Ovary (tissue), 9 donors: ENCODE measurements around the gene SLC25A42. TPM values are rescaled to one million over a fixed set of nuclear protein-coding genes. Genes with fewer than 3 reads are reported as not detected.
"Not testable (repeated sequence)": the region's sequence is repeated elsewhere in the genome, so short reads cannot be mapped to it uniquely, and the experiment has no call there.

Experiments
- DNase-seq, 5 donors: peaks; one replicate each; pipeline ENCODE4 v3.0.0-alpha.2; 2019 to 2020
- H3K27ac ChIP-seq, 2 donors: fragments of 200-600 bp; one replicate each; pipeline versions ENCODE4 v1.5.1 to v1.8.0; 2019 to 2022
- H3K27me3 ChIP-seq: fragments of 200-600 bp; one replicate; pipeline ENCODE4 v1.8.0; 2022
- H3K36me3 ChIP-seq: fragments of 200-600 bp; sonication (generic); one replicate; pipeline ENCODE4 v1.5.1; 2019
- H3K4me1 ChIP-seq: one replicate; pipeline ENCODE4 v1.8.1; 2013; ENCODE audit warnings: mild to moderate bottlenecking, moderate library complexity; ENCODE audit not compliant: insufficient read depth
- H3K4me3 ChIP-seq: fragments of 200-600 bp; sonication (generic); one replicate; pipeline ENCODE4 v1.5.1; 2017
- H3K9me3 ChIP-seq, 2 donors: fragments of 200-600 bp in 1 of 2; sonication (generic) in 1 of 2; one replicate each; pipeline versions ENCODE4 v1.5.1 to v1.8.1; 2013 to 2019; ENCODE audit warnings: mild to moderate bottlenecking in 1 of 2, moderate library complexity in 1 of 2
- CTCF ChIP-seq, 3 donors: fragments of 450-650 bp in 2 of 3; fragments of 200-600 bp in 1 of 3; IDR thresholded peaks; one replicate each; pipeline versions ENCODE4 v1.5.1 to v1.8.0; 2016 to 2022; ENCODE audit warnings: antibody characterized with exemption in 3 of 3, mild to moderate bottlenecking in 1 of 3
- EP300 ChIP-seq: sonication (generic); formaldehyde crosslinking; IDR thresholded peaks from one replicate; pipeline ENCODE4 v1.6.1; 2017; ENCODE audit warnings: antibody characterized with exemption
- POLR2A ChIP-seq: fragments of 450-650 bp; IDR thresholded peaks from one replicate; pipeline ENCODE4 v1.6.1; 2017; ENCODE audit warnings: antibody characterized with exemption, mild to moderate bottlenecking, moderate library complexity
- WGBS, 3 donors: extraction: QIAGEN DNeasy Blood & Tissue Kit in 1 of 3; methylation state at CpG; one replicate each; pipeline versions ENCODE4 v1.1.5 to v1.1.7; 2013 to 2017; 5-methylcytosine and 5-hydroxymethylcytosine counted together
- intact Hi-C, 4 donors: fragments of 100-400 bp; cut with DNase I; formaldehyde crosslinking; loops; one replicate each; pipeline versions ENCODE4 v1.11.0 to v1.15.1; 2022 to 2023
- polyA plus RNA-seq, 2 donors: library from polyadenylated mRNA; stranded (reverse); fragments of 200-250 nt in 1 of 2; fragments of 350-450 nt in 1 of 2; fragmentation: Illumina TruSeq in 1 of 2; extraction: RNeasy Lipid Tissue Mini Kit (QIAGEN cat#74804) in 1 of 2; gene quantifications; one replicate each; pipeline ENCODE4 v1.2.3, GENCODE V29; 2013 to 2014
- total RNA-seq, 7 donors: library from RNA; depleted of rRNA in 2 of 7; stranded (reverse); fragments of >200 nt in 2 of 7; fragmentation: NEBNext Ultra II Directional in 3 of 7; extraction: Animal tissue kit (Norgen Biotek cat#: 25700) in 3 of 7; gene quantifications; one replicate each; pipeline versions ENCODE4 v1.1.0 to v1.2.4, GENCODE V29; 2016 to 2023
- donor health status: DM: no; HTN: no; CAD: no; lungs with moderate emphysema.
- donor health status: DM: no; HTN: no; CAD: no.
- donor health status: Bipolar disorder and iron deficiency.
- donor health status: DM: yes; HTN: yes; CAD: no.
- donor health status: DM: no; HTN: no; CAD: no.
- donor health status: DM: yes; HTN: yes; CAD: no.

The SLC25A42 gene
- total and polyA plus RNA-seq, 9 donors: 6.5 to 34.3 (median 21.1) TPM

- Histone ChIP-seq H3K4me3 (peak overlapping the region; percentile 51), H3K27ac (peak overlapping the region; percentile 52 to 74), H3K36me3 (no peaks in the 10 kb centered on the region), H3K27me3 (no peaks in the 10 kb centered on the region), H3K9me3 (no peaks in the 10 kb centered on the region), H3K4me1 (peaks cover 18% of the 10 kb centered on the region)
- 2 to 12% (median 6%) methylated on average over 36 of the region's 36 CpGs for WGBS, 3 donors
- no peak for TF ChIP-seq CTCF (IDR thresholded peaks at IDR 0.05)
- no peak for TF ChIP-seq EP300
- no peak for TF ChIP-seq POLR2A
- intact Hi-C loops: no loop called here
- peak; percentile 85 to 90 (median 87) for DNase-seq
Measured at GRCh38 chr19:19105365-19106055, 41.7 kb downstream of the SLC25A42 start.

GRCh38 chr19:19106056-19106551, 42.3 kb downstream of the SLC25A42 start:
- Histone ChIP-seq H3K4me1 (peaks cover 21% of the 10 kb centered on the region), H3K36me3 (no peaks in the 10 kb centered on the region), H3K4me3 (peak overlapping the region; percentile 51), H3K27ac (peak overlapping the region; percentile 14 to 74), H3K9me3 (no peaks in the 10 kb centered on the region), H3K27me3 (no peaks in the 10 kb centered on the region)
- WGBS, 3 donors: 7 to 17% (median 12%) methylated on average over 20 to 25 of the region's 25 CpGs
- peak in 4 of 5 donors; percentile 60 to 74 (median 66) for DNase-seq
- TF ChIP-seq POLR2A (no peak), CTCF (IDR thresholded peaks at IDR 0.05) (no peak), EP300 (no peak)
- intact Hi-C loops: no loop called here

- H3K4me3 ChIP-seq, intact Hi-C loops, H3K27me3 ChIP-seq, H3K36me3 ChIP-seq, DNase-seq, H3K27ac ChIP-seq, H3K9me3 ChIP-seq: not testable (repeated sequence)
- H3K4me1 ChIP-seq: peaks cover 21% of the 10 kb centered on the region
- WGBS, 3 donors: 91 to 98% (median 95%) methylated on average over 7 of the region's 7 CpGs
Measured at GRCh38 chr19:19106938-19107337, 43.1 kb downstream of the SLC25A42 start.

GRCh38 chr19:19107654-19108053, 43.9 kb downstream of the SLC25A42 start:
- DNase-seq: no peak
- Histone ChIP-seq H3K9me3 (no peaks in the 10 kb centered on the region), H3K36me3 (no peaks in the 10 kb centered on the region), H3K27me3 (no peaks in the 10 kb centered on the region), H3K4me1 (peaks cover 21% of the 10 kb centered on the region), H3K4me3 (no peak overlapping the region), H3K27ac (no peak overlapping the region)
- intact Hi-C loops: no loop called here
- no peak for TF ChIP-seq POLR2A
- TF ChIP-seq CTCF (IDR thresholded peaks at IDR 0.05): no peak
- no peak for TF ChIP-seq EP300
- 87 to 89% (median 87%) methylated on average over 11 of the region's 11 CpGs for WGBS, 3 donors

- 7 to 20% (median 10%) methylated on average over 9 of the region's 9 CpGs for WGBS, 3 donors
- Histone ChIP-seq H3K27me3 (no peaks in the 10 kb centered on the region), H3K27ac (peak overlapping the region; percentile 49 to 58), H3K4me3 (no peak overlapping the region), H3K36me3 (no peaks in the 10 kb centered on the region), H3K9me3 (no peaks in the 10 kb centered on the region), H3K4me1 (peaks cover 21% of the 10 kb centered on the region)
- peak in 3 of 5 donors; percentile 42 to 64 (median 50) for DNase-seq
- intact Hi-C loops: no loop called here
- TF ChIP-seq POLR2A (no peak), EP300 (no peak), CTCF (IDR thresholded peaks at IDR 0.05) (no peak)
Measured at GRCh38 chr19:19109601-19110000, 45.8 kb downstream of the SLC25A42 start.
